K562 (cell line): ENCODE measurements around the gene GUK1. TPM values are rescaled to one million over a fixed set of nuclear protein-coding genes. Genes with fewer than 3 reads are reported as not detected.
A peak's percentile ranks its signal among the peaks of the same experiment; 100 is the strongest.

Experiments used
- ATAC-seq: fragments of 200-7000 bp; cut with Tn5 transposase; 3 replicates; pipeline ENCODE4 v1.9.1; 2020; ENCODE audit warnings: moderate library complexity
- BruUV-seq: library from RNA; stranded (reverse); fragments of 400-500 nt; replicated peaks from 2 replicates; lab custom pipeline; 2021; lab: Mats Ljungman, UMichigan
- CTCF ChIA-PET: fragments of 300-600 bp; formaldehyde crosslinking; extraction: SDS; loops from one replicate; lab custom pipeline; 2021; ENCODE audit warnings: low intra/inter-chr PET ratio; lab: Yijun Ruan, JAX
- POLR2A ChIA-PET: fragments of 300-600, 350-650 bp; sonication (Branson Sonifier 250); formaldehyde crosslinking; extraction: SDS; loops from one replicate; lab custom pipeline; 2021; ENCODE audit warnings: antibody characterized with exemption, inconsistent platforms; lab: Yijun Ruan, JAX
- DNase-seq, 4 experiments: peaks; one replicate each; pipeline versions ENCODE4 v3.0.0 to v3.0.0-alpha.2; 2011 to 2018; ENCODE audit warnings: low spot score in 3 of 4, mixed read lengths in 3 of 4; ENCODE audit errors: extremely low read depth in 1 of 4
- FAIRE-seq: peaks from 2 replicates; lab custom pipeline; 2011; peaks lifted over from hg19 to GRCh38; lab: Jason Lieb, UNC
- H2AFZ ChIP-seq: 2 replicates; pipeline ENCODE4 v1.6.0; 2011; ENCODE audit warnings: low read depth, low read length, control low read depth, inconsistent platforms
- H3K27ac ChIP-seq: fragments of 200-600 bp; 3 replicates; pipeline ENCODE4 v1.8.0; 2011; ENCODE audit warnings: low read depth, mild to moderate bottlenecking, control low read depth, inconsistent platforms, low read length, moderate library complexity, mixed read lengths; ENCODE audit errors: extremely low read depth
- H3K27me3 ChIP-seq, 2 experiments: fragments of 300-600 bp in 1 of 2; 2 replicates in 1 of 2; 3 replicates in 1 of 2; pipeline versions ENCODE4 v1.6.0 to v1.8.0; 2011; ENCODE audit warnings: inconsistent platforms in 2 of 2, low read length in 2 of 2, mild to moderate bottlenecking in 1 of 2, mixed read lengths in 1 of 2, moderate library complexity in 1 of 2; ENCODE audit not compliant: control insufficient read depth in 2 of 2, insufficient read depth in 2 of 2
- H3K36me3 ChIP-seq: fragments of 300-600 bp; 3 replicates; pipeline ENCODE4 v1.8.0; 2011; ENCODE audit warnings: mild to moderate bottlenecking, low read length, inconsistent platforms; ENCODE audit not compliant: control insufficient read depth, insufficient read depth
- H3K4me1 ChIP-seq, 2 experiments: fragments of 200-600 bp in 1 of 2; replicated peaks in 1 of 2; 2 replicates in 1 of 2; 3 replicates in 1 of 2; pipeline versions ENCODE4 v1.5.1 to v1.8.0; 2011; ENCODE audit warnings: inconsistent platforms in 2 of 2, low read length in 2 of 2, mild to moderate bottlenecking in 1 of 2, mixed read lengths in 1 of 2, moderate library complexity in 1 of 2; ENCODE audit not compliant: control insufficient read depth in 2 of 2, insufficient read depth in 2 of 2
- H3K4me2 ChIP-seq: 2 replicates; pipeline ENCODE4 v1.6.1; 2011; ENCODE audit warnings: low read length, control low read depth, inconsistent platforms, mixed read lengths; ENCODE audit not compliant: insufficient read depth
- H3K4me3 ChIP-seq: fragments of 200-600 bp; sonication (generic), shearing (Covaris generic); 2 replicates; pipeline ENCODE4 v1.5.1; 2016; ENCODE audit warnings: control low read depth, inconsistent platforms
- H3K79me2 ChIP-seq: fragments of 200-600 bp; 3 replicates; pipeline ENCODE4 v1.8.0; 2011; ENCODE audit warnings: low read length, inconsistent platforms; ENCODE audit not compliant: control insufficient read depth, insufficient read depth
- H3K9ac ChIP-seq, 2 experiments: 2 replicates each; pipeline versions ENCODE4 v1.6.0 to v1.6.1; 2011; ENCODE audit warnings: low read depth in 2 of 2, low read length in 2 of 2, control low read depth in 1 of 2, inconsistent platforms in 1 of 2, mild to moderate bottlenecking in 1 of 2, mixed read lengths in 1 of 2; ENCODE audit not compliant: insufficient read depth in 1 of 2
- H3K9me1 ChIP-seq: one replicate; pipeline ENCODE4 v1.6.0; 2011; ENCODE audit warnings: inconsistent platforms, mild to moderate bottlenecking, low read length, moderate library complexity; ENCODE audit not compliant: control insufficient read depth, insufficient read depth
- H3K9me3 ChIP-seq: replicated peaks from 2 replicates; pipeline ENCODE4 v1.5.1; 2011; ENCODE audit warnings: low read depth, low read length, inconsistent platforms; ENCODE audit not compliant: control insufficient read depth, insufficient read depth
- H4K20me1 ChIP-seq: replicated peaks from 2 replicates; pipeline ENCODE4 v1.6.1; 2011; ENCODE audit warnings: low read length, inconsistent platforms, mixed read lengths; ENCODE audit not compliant: control insufficient read depth, insufficient read depth
- E2F1 ChIP-seq: sonication (generic); formaldehyde crosslinking; IDR thresholded peaks from 2 replicates; pipeline ENCODE4 v1.8.1; 2023; ENCODE audit warnings: mild to moderate bottlenecking, missing genetic modification reagents, moderate library complexity
- GMEB1 ChIP-seq: fragments of 250-450 bp; sonication (Bioruptor Pico); IDR thresholded peaks from 2 replicates; pipeline ENCODE4 v1.4.0; 2020; ENCODE audit warnings: mild to moderate bottlenecking
- HNRNPLL ChIP-seq: fragments of 200-400 bp; formaldehyde crosslinking; IDR thresholded peaks from 2 replicates; pipeline ENCODE4 v1.6.1; 2017; ENCODE audit warnings: low read length, low read depth, mild to moderate bottlenecking; ENCODE audit not compliant: poor library complexity, severe bottlenecking
- KAT8 ChIP-seq: fragments of 450-650 bp; IDR thresholded peaks from 2 replicates; pipeline ENCODE4 v1.6.1; 2016; ENCODE audit warnings: low read depth, mild to moderate bottlenecking
- KDM5B ChIP-seq: fragments of 200-600 bp; sonication (generic); IDR thresholded peaks from 2 replicates; pipeline ENCODE4 v1.6.1; 2012; ENCODE audit warnings: low read depth, mild to moderate bottlenecking, moderate library complexity, low read length, control low read depth, inconsistent platforms; ENCODE audit not compliant: insufficient replicate concordance
- POLR2G ChIP-seq: fragments of 200-400 bp; formaldehyde crosslinking; IDR thresholded peaks from 2 replicates; pipeline ENCODE4 v1.6.1; 2017; ENCODE audit warnings: low read depth, mild to moderate bottlenecking, antibody characterized with exemption, low read length, moderate library complexity
- SLC30A9 ChIP-seq: fragments of 250-450 bp; sonication (Bioruptor Pico); IDR thresholded peaks from 2 replicates; pipeline ENCODE4 v1.8.0; 2022; ENCODE audit warnings: mild to moderate bottlenecking, moderate library complexity
- TCFL5 ChIP-seq: fragments of 250-450 bp; sonication (Bioruptor Pico); conservative IDR thresholded peaks from 2 replicates; pipeline ENCODE4 v1.6.1; 2021; ENCODE audit warnings: mild to moderate bottlenecking, moderate library complexity, matching md5 sums
- ZC3H8 ChIP-seq: fragments of 450-650 bp; IDR thresholded peaks from 2 replicates; pipeline ENCODE4 v1.6.1; 2017
- ZNF232 ChIP-seq: sonication (generic); formaldehyde crosslinking; IDR thresholded peaks from 2 replicates; pipeline ENCODE4 v1.8.0; 2022; ENCODE audit warnings: mild to moderate bottlenecking, missing genetic modification reagents
- ZNF589 ChIP-seq: fragments of 200-800 bp; sonication (Bioruptor generic); IDR thresholded peaks from 2 replicates; pipeline ENCODE4 v1.6.1; 2016; ENCODE audit warnings: low read depth, missing genetic modification characterization, missing compliant biosample characterization
- ZSCAN32 ChIP-seq: fragments of 450-650 bp; formaldehyde crosslinking; IDR thresholded peaks from 2 replicates; pipeline ENCODE4 v1.4.0; 2020; ENCODE audit warnings: mild to moderate bottlenecking, moderate library complexity
- WGBS: fragments of 100-300 bp; shearing (Covaris generic); methylation state at CpG from one replicate; pipeline ENCODE4 v1.1.6; 2016; ENCODE audit warnings: low coverage, mixed read lengths; ENCODE audit not compliant: insufficient coverage; ENCODE audit errors: missing lambda C conversion rate; 5-methylcytosine and 5-hydroxymethylcytosine counted together
- in situ Hi-C: fragments of 300-500 bp; cut with MboI; formaldehyde crosslinking; loops from 4 replicates; pipeline ENCODE4 v1.15.0; 2018; ENCODE audit warnings: inconsistent platforms, mixed read lengths
- intact Hi-C: fragments of 100-400 bp; cut with micrococcal nuclease; formaldehyde crosslinking; loops from 2 replicates; pipeline ENCODE4 v1.14.2; 2022
- polyA plus RNA-seq, 8 experiments: library from polyadenylated mRNA; depleted of rRNA in 4 of 8; stranded (reverse) in 5 of 8; unstranded in 3 of 8; fragments of >200 nt; fragmentation: Nextera tagmentation in 2 of 8; fragmentation: Illumina TruSeq in 1 of 8; extraction: Ambion mirVana in 2 of 8; extraction: Trizol in 1 of 8; gene quantifications; 2 replicates each; pipeline versions ENCODE4 v1.2.1 to v1.2.3, GENCODE V29; 2011 to 2014; ENCODE audit warnings: inconsistent platforms in 1 of 8, missing spikeins in 1 of 8
- total RNA-seq, 7 experiments: library from RNA; depleted of rRNA in 6 of 7; stranded (reverse); fragments of >200 nt in 6 of 7; fragmentation: Illumina TruSeq in 2 of 7; extraction: Trizol in 2 of 7; gene quantifications; 2 replicates each; pipeline versions ENCODE4 v1.2.1 to v1.2.3, GENCODE V29; 2011 to 2021; ENCODE audit warnings: low replicate concordance in 1 of 7
- TF ChIP-seq, protein P1 (sequence below): fragments of 250-450 bp; sonication (Bioruptor Pico); IDR thresholded peaks from 2 replicates; pipeline ENCODE4 v1.4.0; 2020

The GUK1 gene
- total and polyA plus RNA-seq, 9 of the 15 experiments (the other 6 are each of a cell fraction or from before 2014, with no cell fraction given), result 7.0 to 331 (median 132) TPM

- no peak for ATAC-seq
- 55% methylated on average over 16 of the region's 16 CpGs for WGBS
- in situ Hi-C loops (no loop called here), intact Hi-C loops (no loop called here)
- Histone ChIP-seq H3K4me1 (peaks cover 61 to 93% of the 10 kb centered on the region in 2 experiments), H3K4me3 (no peak overlapping the region), H3K9ac (peak overlapping the region; percentile 37 to 86), H3K79me2 (peaks cover 90% of the 10 kb centered on the region), H3K9me3 (no peaks in the 10 kb centered on the region), H2AFZ (no peak overlapping the region), H3K27ac (peak overlapping the region; percentile 58; the same call in 1 of the 3 replicates), H3K9me1 (peaks cover 24% of the 10 kb centered on the region), H3K4me2 (peak overlapping the region; percentile 74), H3K27me3 (no peaks in the 10 kb centered on the region), H4K20me1 (peaks cover 68% of the 10 kb centered on the region), H3K36me3 (peaks cover 60% of the 10 kb centered on the region; the same call in 2 of the 3 replicates)
- BruUV-seq, result no TSS peak
- ChIA-PET CTCF (no interaction called here), POLR2A (interaction anchor here (0.6 to 6.0 kb wide), 11 partner anchors 7 to 315 kb away, joined by 3 to 47 read pairs (median 3); partner anchors contain the start of gene IBA57)
- FAIRE-seq, result no peak
- peak; percentile 56 to 65 (median 62) for DNase-seq
- TF ChIP-seq ZNF232, result no peak
- no peak for TF ChIP-seq ZC3H8
- TF ChIP-seq KDM5B, result peak; percentile 58
- TF ChIP-seq GMEB1 (CRISPR knock-in tag), result no peak
- no peak for TF ChIP-seq E2F1
- no peak for TF ChIP-seq SLC30A9
- TF ChIP-seq KAT8, result no peak
- TF ChIP-seq ZSCAN32 (CRISPR knock-in tag), result no peak
- no peak for TF ChIP-seq HNRNPLL
- TF ChIP-seq, protein P1, sequence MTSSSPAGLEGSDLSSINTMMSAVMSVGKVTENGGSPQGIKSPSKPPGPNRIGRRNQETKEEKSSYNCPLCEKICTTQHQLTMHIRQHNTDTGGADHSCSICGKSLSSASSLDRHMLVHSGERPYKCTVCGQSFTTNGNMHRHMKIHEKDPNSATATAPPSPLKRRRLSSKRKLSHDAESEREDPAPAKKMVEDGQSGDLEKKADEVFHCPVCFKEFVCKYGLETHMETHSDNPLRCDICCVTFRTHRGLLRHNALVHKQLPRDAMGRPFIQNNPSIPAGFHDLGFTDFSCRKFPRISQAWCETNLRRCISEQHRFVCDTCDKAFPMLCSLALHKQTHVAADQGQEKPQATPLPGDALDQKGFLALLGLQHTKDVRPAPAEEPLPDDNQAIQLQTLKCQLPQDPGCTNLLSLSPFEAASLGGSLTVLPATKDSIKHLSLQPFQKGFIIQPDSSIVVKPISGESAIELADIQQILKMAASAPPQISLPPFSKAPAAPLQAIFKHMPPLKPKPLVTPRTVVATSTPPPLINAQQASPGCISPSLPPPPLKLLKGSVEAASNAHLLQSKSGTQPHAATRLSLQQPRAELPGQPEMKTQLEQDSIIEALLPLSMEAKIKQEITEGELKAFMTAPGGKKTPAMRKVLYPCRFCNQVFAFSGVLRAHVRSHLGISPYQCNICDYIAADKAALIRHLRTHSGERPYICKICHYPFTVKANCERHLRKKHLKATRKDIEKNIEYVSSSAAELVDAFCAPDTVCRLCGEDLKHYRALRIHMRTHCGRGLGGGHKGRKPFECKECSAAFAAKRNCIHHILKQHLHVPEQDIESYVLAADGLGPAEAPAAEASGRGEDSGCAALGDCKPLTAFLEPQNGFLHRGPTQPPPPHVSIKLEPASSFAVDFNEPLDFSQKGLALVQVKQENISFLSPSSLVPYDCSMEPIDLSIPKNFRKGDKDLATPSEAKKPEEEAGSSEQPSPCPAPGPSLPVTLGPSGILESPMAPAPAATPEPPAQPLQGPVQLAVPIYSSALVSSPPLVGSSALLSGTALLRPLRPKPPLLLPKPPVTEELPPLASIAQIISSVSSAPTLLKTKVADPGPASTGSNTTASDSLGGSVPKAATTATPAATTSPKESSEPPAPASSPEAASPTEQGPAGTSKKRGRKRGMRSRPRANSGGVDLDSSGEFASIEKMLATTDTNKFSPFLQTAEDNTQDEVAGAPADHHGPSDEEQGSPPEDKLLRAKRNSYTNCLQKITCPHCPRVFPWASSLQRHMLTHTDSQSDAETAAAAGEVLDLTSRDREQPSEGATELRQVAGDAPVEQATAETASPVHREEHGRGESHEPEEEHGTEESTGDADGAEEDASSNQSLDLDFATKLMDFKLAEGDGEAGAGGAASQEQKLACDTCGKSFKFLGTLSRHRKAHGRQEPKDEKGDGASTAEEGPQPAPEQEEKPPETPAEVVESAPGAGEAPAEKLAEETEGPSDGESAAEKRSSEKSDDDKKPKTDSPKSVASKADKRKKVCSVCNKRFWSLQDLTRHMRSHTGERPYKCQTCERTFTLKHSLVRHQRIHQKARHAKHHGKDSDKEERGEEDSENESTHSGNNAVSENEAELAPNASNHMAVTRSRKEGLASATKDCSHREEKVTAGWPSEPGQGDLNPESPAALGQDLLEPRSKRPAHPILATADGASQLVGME (CRISPR knock-in tag), result no peak
- 0 out of 2 replicates have a peak, but pooled peaks have one; percentile 21 for TF ChIP-seq POLR2G
- TF ChIP-seq ZNF589 (CRISPR knock-in tag), result no peak
- TF ChIP-seq TCFL5 (CRISPR knock-in tag), result no peak
Observed at GRCh38 chr1:228144193-228144992, 4.3 kb downstream of the GUK1 start.
